Loucy (cell line): ENCODE measurements around the gene CADM1.

Experiments used
- H2AFZ ChIP-seq: fragments of 200-600 bp; sonication (generic); 2 replicates; pipeline ENCODE4 v1.6.0; 2016; ENCODE audit warnings: antibody characterized with exemption, mild to moderate bottlenecking, low read length, moderate library complexity
- H3F3A ChIP-seq: fragments of 200-600 bp; 2 replicates; pipeline ENCODE4 v1.6.0; 2016; ENCODE audit warnings: antibody characterized with exemption, low read depth, mild to moderate bottlenecking
- H3K27me3 ChIP-seq: fragments of 200-600 bp; sonication (generic); 2 replicates; pipeline ENCODE4 v1.6.1; 2014; ENCODE audit warnings: low read length, mild to moderate bottlenecking; ENCODE audit not compliant: insufficient read depth, poor library complexity, severe bottlenecking
- H3K36me3 ChIP-seq: fragments of 200-600 bp; sonication (generic); 2 replicates; pipeline ENCODE4 v1.6.1; 2016; ENCODE audit warnings: low read length; ENCODE audit not compliant: insufficient read depth
- H3K4me1 ChIP-seq: fragments of 200-600 bp; sonication (generic); 2 replicates; pipeline ENCODE4 v1.5.1; 2014; ENCODE audit warnings: low read length, mild to moderate bottlenecking; ENCODE audit not compliant: insufficient read depth, poor library complexity, severe bottlenecking
- H3K4me2 ChIP-seq: fragments of 200-600 bp; sonication (generic); 2 replicates; pipeline ENCODE4 v1.6.0; 2014; ENCODE audit warnings: antibody characterized with exemption, low read length, low read depth, mild to moderate bottlenecking; ENCODE audit not compliant: poor library complexity, severe bottlenecking
- H3K4me3 ChIP-seq: fragments of 200-600 bp; sonication (generic); 2 replicates; pipeline ENCODE4 v1.5.1; 2014; ENCODE audit warnings: low read length, mild to moderate bottlenecking, mixed read lengths; ENCODE audit not compliant: poor library complexity, severe bottlenecking
- H3K79me2 ChIP-seq: fragments of 200-600 bp; sonication (generic); 2 replicates; pipeline ENCODE4 v1.6.1; 2014; ENCODE audit warnings: low read length; ENCODE audit not compliant: insufficient read depth
- H3K9ac ChIP-seq: fragments of 200-600 bp; sonication (generic); 2 replicates; pipeline ENCODE4 v1.6.0; 2014; ENCODE audit warnings: mild to moderate bottlenecking, low read depth, low read length, moderate library complexity; ENCODE audit not compliant: poor library complexity, severe bottlenecking
- H3K9me2 ChIP-seq: fragments of 200-600 bp; sonication (generic); replicated peaks from 2 replicates; pipeline ENCODE4 v1.6.1; 2016; ENCODE audit warnings: low read depth, low read length, mixed read lengths
- H3K9me3 ChIP-seq: fragments of 200-600 bp; sonication (generic); 2 replicates; pipeline ENCODE4 v1.6.1; 2014; ENCODE audit warnings: mild to moderate bottlenecking, antibody characterized with exemption, low read length, low read depth; ENCODE audit not compliant: insufficient read depth
- H4K20me1 ChIP-seq: fragments of 200-600 bp; sonication (generic); 2 replicates; pipeline ENCODE4 v1.6.0; 2014; ENCODE audit warnings: antibody characterized with exemption, low read length, mild to moderate bottlenecking; ENCODE audit not compliant: insufficient read depth, poor library complexity, severe bottlenecking
- EZH2phosphoT487 ChIP-seq: fragments of 200-600 bp; IDR thresholded peaks from 2 replicates; pipeline ENCODE4 v1.6.1; 2018; ENCODE audit warnings: antibody characterized with exemption, mild to moderate bottlenecking, moderate library complexity, borderline replicate concordance
- TF ChIP-seq, protein P1 (sequence below): fragments of 200-600 bp; sonication (generic); conservative IDR thresholded peaks from 2 replicates; pipeline ENCODE4 v1.5.1; 2014; ENCODE audit warnings: mild to moderate bottlenecking, antibody characterized with exemption, low read length

Gene CADM1

DNA sequence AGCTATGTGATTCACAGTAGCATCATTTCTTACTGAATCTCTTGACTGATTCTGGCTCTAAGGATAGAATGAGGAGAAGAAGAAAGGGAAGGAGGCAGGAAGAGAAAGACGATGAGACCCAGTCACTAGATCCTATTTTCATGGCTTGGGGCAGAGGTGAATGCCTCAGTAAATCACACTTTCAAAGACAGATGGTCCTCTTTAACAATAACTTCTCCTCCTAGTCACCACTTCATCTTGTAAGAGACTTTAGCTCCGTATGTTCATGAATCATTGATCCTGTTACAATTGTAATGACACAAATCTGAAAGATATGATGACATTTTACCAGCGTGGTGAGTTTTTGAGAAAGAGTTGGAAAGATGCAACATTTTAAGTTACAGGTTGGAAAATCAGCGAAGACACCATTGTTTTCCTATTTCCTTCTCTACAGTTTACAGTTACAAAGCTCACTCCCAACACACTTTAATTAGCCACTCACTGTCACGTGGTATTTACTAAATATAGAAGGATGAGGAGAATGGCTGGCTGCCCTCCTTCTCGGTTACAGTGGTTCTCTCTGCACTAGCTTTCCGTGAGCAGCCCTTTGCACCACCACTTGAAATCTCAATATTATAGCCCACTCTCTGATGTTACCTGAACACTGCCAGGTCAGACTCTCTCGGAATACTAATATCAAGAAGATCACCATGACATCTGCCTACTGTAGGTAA lies 205.8 kb downstream of the CADM1 start:
- Histone ChIP-seq H3K9me3 (no peaks in the 10 kb centered on the region), H3K4me1 (no peaks in the 10 kb centered on the region)
- no peak for TF ChIP-seq EZH2phosphoT487
- TF ChIP-seq, protein P1, sequence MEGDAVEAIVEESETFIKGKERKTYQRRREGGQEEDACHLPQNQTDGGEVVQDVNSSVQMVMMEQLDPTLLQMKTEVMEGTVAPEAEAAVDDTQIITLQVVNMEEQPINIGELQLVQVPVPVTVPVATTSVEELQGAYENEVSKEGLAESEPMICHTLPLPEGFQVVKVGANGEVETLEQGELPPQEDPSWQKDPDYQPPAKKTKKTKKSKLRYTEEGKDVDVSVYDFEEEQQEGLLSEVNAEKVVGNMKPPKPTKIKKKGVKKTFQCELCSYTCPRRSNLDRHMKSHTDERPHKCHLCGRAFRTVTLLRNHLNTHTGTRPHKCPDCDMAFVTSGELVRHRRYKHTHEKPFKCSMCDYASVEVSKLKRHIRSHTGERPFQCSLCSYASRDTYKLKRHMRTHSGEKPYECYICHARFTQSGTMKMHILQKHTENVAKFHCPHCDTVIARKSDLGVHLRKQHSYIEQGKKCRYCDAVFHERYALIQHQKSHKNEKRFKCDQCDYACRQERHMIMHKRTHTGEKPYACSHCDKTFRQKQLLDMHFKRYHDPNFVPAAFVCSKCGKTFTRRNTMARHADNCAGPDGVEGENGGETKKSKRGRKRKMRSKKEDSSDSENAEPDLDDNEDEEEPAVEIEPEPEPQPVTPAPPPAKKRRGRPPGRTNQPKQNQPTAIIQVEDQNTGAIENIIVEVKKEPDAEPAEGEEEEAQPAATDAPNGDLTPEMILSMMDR: no peak

DNA sequence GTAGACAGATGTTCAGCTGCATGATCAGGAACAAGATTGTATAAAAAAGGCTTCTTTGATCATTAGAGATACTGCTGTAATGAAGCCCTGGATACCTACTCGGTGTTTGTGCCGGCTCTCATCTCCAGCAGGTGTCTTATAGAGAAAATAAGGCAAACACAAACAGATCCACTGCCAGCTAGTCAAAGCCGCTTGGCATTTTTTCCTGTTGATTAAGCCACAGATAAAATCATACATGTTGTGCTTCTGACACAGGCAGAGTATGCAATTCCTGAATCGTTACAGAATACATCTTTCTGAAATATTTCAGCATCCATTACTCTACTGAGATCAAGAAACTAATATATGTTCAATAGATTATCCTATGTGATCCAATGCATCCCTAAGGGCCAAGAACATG lies 206.9 kb downstream of the CADM1 start:
- no peak for TF ChIP-seq EZH2phosphoT487
- H3K79me2 ChIP-seq: no peaks in the 10 kb centered on the region

More for the DNA sequence above, 205.8 kb downstream of the CADM1 start:
- Histone ChIP-seq H2AFZ (no peak overlapping the region), H3K4me3 (no peak overlapping the region), H3K36me3 (no peaks in the 10 kb centered on the region), H3K79me2 (no peaks in the 10 kb centered on the region), H3K9me2 (no peaks in the 10 kb centered on the region), H3F3A (no peaks in the 10 kb centered on the region), H3K9ac (no peak overlapping the region), H3K4me2 (no peak overlapping the region), H4K20me1 (no peaks in the 10 kb centered on the region), H3K27me3 (no peaks in the 10 kb centered on the region)

DNA sequence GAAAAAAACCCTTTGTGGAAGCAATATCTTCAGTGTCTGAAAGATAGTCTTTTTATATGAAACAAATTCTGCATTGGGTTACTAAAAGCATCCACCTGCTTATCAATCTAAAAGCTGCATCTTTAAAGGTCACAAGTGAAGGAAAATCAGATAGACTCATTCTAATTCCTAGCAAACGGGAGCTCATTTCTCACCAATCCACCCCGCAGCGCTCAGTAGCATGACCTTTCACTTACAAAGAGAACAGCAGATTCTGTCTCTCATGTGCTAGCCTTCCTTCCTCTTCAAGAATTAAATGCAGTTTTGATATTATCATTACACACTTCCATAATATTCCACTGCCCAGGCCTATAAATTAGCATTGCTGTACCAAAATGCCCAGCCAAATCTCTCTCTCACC lies 212.9 kb downstream of the CADM1 start:
- H3K4me1 ChIP-seq: no peaks in the 10 kb centered on the region

More for the DNA sequence above, 206.9 kb downstream of the CADM1 start:
- no peak overlapping the region for H2AFZ ChIP-seq
- no peak overlapping the region for H3K9ac ChIP-seq
- no peak overlapping the region for H3K4me2 ChIP-seq
- H3K36me3 ChIP-seq: no peaks in the 10 kb centered on the region
- no peaks in the 10 kb centered on the region for H3K9me3 ChIP-seq
- H3K4me1 ChIP-seq: no peaks in the 10 kb centered on the region
- no peaks in the 10 kb centered on the region for H3K9me2 ChIP-seq
- H3K4me3 ChIP-seq: no peak overlapping the region
- H4K20me1 ChIP-seq: no peaks in the 10 kb centered on the region
- no peaks in the 10 kb centered on the region for H3F3A ChIP-seq
- no peaks in the 10 kb centered on the region for H3K27me3 ChIP-seq

More for the DNA sequence above, 212.9 kb downstream of the CADM1 start:
- Histone ChIP-seq H2AFZ (no peak overlapping the region), H3K27me3 (no peaks in the 10 kb centered on the region), H3F3A (no peaks in the 10 kb centered on the region), H3K9me2 (no peaks in the 10 kb centered on the region), H4K20me1 (no peaks in the 10 kb centered on the region), H3K9ac (no peak overlapping the region), H3K4me3 (no peak overlapping the region), H3K79me2 (no peaks in the 10 kb centered on the region), H3K9me3 (no peaks in the 10 kb centered on the region), H3K36me3 (no peaks in the 10 kb centered on the region), H3K4me2 (no peak overlapping the region)
- TF ChIP-seq, protein P1: no peak
- TF ChIP-seq EZH2phosphoT487: no peak
